Right atrium auricular region (tissue), 2 donors: ENCODE measurements around the gene STARD13. TPM values are rescaled to one million over a fixed set of nuclear protein-coding genes. Genes with fewer than 3 reads are reported as not detected.

ENCODE experiments used
- DNase-seq: peaks from one replicate; pipeline ENCODE4 v3.0.0-alpha.2; 2019; ENCODE audit warnings: low spot score
- H3K27ac ChIP-seq, 2 donors: fragments of 200-600 bp; sonication (generic); 1 replicate in 1 of 2; 2 replicates in 1 of 2; pipeline ENCODE4 v1.5.1; 2016 to 2019
- H3K27me3 ChIP-seq, 2 donors: fragments of 200-600 bp; sonication (generic); one replicate each; pipeline versions ENCODE4 v1.5.1 to v1.6.0; 2017 to 2019
- H3K36me3 ChIP-seq: fragments of 200-600 bp; sonication (generic); one replicate; pipeline ENCODE4 v1.5.1; 2016
- H3K4me1 ChIP-seq, 2 donors: fragments of 200-600 bp; sonication (generic); one replicate each; pipeline versions ENCODE4 v1.5.1 to v1.6.0; 2017 to 2019
- H3K4me3 ChIP-seq, 2 donors: fragments of 200-600 bp; sonication (generic); 1 replicate in 1 of 2; 2 replicates in 1 of 2; pipeline ENCODE4 v1.5.1; 2017 to 2019; ENCODE audit warnings: mild to moderate bottlenecking in 1 of 2, moderate library complexity in 1 of 2
- H3K9me3 ChIP-seq, 2 donors: fragments of 200-600 bp; sonication (generic); one replicate each; pipeline ENCODE4 v1.5.1; 2019
- total RNA-seq, 2 donors: library from RNA; depleted of rRNA; stranded (reverse); fragments of >200 nt; gene quantifications; one replicate each; pipeline ENCODE4 v1.1.0, GENCODE V29; 2016
- TF ChIP-seq, protein P1 (sequence below), 2 donors: fragments of 200-600 bp; sonication (generic); IDR thresholded peaks; one replicate each; pipeline ENCODE4 v1.5.1; 2019; ENCODE audit warnings: antibody characterized with exemption in 2 of 2

Gene STARD13
- total RNA-seq, 2 donors from 2014 or later = 21.6 to 23.3 TPM

DNA sequence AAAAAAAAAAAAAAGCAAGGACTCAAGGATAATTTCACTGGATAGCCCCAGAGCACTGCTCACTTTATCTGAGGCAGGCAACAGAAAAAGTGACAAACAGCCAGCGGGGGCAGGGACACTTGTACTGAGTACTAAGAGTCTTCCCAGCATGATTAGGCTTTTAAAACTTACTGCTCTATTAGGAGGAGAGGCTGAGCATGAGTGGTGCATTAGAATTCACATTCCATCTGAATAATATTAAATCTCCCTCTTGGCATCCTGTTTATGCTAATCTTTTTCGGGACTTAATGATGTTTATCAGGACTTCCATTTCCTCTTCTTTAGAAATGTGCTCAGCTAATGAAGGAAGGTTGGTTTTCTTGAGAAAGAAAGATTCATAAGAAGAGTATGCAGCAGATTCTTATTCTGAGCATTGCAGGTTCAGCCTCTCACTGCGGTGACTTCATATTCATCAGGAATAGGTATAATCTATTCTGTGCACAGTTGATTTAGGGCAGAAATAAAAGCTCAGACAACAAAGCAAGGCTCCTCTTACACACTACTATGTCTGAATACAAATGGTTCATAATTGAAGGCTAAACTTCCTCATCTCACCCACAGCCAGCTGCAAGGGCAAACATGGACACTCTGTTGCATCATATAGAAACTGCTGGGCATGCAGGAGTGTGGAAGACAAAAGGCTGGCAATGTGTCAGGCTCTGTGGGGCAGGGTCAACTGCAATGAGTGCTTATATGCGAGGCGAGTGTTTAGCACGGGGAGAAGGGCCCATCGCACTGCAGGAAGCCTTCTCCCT, 162.3 kb downstream of the STARD13 start:
- Histone ChIP-seq H3K27me3 (no peaks in the 10 kb centered on the region), H3K27ac (peak overlapping the region; percentile 64 to 88), H3K36me3 (peaks cover 54% of the 10 kb centered on the region), H3K9me3 (no peaks in the 10 kb centered on the region), H3K4me3 (no peak overlapping the region), H3K4me1 (peaks cover 0 to 59% of the 10 kb centered on the region in 2 donors)
- TF ChIP-seq, protein P1, sequence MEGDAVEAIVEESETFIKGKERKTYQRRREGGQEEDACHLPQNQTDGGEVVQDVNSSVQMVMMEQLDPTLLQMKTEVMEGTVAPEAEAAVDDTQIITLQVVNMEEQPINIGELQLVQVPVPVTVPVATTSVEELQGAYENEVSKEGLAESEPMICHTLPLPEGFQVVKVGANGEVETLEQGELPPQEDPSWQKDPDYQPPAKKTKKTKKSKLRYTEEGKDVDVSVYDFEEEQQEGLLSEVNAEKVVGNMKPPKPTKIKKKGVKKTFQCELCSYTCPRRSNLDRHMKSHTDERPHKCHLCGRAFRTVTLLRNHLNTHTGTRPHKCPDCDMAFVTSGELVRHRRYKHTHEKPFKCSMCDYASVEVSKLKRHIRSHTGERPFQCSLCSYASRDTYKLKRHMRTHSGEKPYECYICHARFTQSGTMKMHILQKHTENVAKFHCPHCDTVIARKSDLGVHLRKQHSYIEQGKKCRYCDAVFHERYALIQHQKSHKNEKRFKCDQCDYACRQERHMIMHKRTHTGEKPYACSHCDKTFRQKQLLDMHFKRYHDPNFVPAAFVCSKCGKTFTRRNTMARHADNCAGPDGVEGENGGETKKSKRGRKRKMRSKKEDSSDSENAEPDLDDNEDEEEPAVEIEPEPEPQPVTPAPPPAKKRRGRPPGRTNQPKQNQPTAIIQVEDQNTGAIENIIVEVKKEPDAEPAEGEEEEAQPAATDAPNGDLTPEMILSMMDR (IDR thresholded peaks at IDR 0.05) = no peak
- no peak for DNase-seq

DNA sequence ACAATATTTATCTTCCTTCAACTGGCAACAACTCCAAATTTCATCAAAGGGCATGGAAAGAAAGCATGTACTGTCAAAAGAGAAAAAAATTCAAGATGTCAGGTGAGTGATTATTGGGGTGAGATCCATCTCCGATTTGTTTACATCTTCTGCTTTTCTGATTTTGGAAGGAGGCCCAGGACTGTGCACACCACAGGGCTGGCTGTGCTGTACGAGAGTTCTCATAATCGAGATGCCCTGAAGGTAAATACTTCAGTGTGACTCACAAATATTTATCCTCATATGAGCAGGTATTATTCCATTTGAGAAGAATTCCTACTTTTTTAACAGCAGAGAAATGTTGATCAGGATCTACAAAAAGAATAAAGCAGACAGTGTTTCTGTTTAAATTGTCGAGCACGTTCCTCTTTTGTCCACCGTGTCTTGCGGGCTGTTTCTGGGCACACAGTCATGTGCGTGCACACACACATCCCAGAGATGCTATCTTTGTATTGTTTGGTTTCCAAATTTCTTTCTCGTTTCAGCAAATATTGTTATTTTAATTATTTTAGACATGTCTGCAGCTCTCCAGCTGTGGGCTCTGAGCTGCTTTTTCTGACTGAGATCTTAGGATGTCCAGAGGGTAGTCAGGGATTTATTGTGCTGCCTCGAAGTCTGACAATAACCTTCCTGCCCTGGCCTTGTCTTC, 165.6 kb downstream of the STARD13 start:
- DNase-seq = no peak
- H3K4me1 ChIP-seq = peaks cover 0 to 28% of the 10 kb centered on the region in 2 donors
- H3K4me3 ChIP-seq = no peak overlapping the region
- no peak overlapping the region for H3K27ac ChIP-seq
- no peaks in the 10 kb centered on the region for H3K27me3 ChIP-seq
- H3K9me3 ChIP-seq = no peaks in the 10 kb centered on the region
- H3K36me3 ChIP-seq = peaks cover 79% of the 10 kb centered on the region
- TF ChIP-seq, protein P1 (IDR thresholded peaks at IDR 0.05) = no peak

DNA sequence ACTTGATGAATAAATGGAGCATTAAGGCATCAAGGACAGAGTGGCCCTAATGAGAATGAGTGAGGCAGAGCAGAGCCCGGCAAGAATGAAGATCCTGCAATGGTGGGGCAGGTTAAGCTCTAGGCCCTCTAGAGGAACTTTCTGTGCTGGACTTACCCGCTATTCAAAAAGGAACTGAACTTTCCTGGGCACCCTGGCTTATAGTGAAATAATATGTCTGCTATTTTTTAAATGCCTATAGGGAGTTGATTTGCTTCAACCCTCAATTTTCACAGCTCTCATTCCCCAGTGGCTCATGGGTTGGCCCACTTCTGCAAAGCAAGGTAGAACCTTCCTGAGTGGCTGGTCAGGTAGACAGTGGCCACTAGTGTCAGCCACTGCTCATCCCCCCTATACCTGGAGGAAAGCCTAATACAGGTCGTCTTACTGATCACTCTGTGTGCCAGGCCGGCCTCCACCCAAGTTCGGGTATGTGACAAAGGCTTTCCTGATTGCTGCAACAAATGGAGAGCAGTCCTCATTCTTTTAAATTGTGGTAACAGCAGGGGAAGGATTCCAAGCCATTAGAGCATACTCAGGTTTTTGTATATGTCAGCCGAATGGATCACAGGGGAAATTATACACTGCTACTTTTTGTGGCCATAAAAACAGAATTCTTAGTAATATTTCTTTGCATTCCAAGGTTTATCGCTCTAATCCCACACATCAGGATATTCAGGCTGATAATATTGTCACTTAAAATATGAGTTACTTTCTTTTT, 166.4 kb downstream of the STARD13 start:
- no peak overlapping the region for H3K27ac ChIP-seq
- H3K4me1 ChIP-seq = peaks cover 0 to 20% of the 10 kb centered on the region in 2 donors
- TF ChIP-seq, protein P1 (IDR thresholded peaks at IDR 0.05) = no peak
- no peak for DNase-seq
- no peaks in the 10 kb centered on the region for H3K9me3 ChIP-seq
- H3K36me3 ChIP-seq = peaks cover 87% of the 10 kb centered on the region
- no peaks in the 10 kb centered on the region for H3K27me3 ChIP-seq
- no peak overlapping the region for H3K4me3 ChIP-seq

DNA sequence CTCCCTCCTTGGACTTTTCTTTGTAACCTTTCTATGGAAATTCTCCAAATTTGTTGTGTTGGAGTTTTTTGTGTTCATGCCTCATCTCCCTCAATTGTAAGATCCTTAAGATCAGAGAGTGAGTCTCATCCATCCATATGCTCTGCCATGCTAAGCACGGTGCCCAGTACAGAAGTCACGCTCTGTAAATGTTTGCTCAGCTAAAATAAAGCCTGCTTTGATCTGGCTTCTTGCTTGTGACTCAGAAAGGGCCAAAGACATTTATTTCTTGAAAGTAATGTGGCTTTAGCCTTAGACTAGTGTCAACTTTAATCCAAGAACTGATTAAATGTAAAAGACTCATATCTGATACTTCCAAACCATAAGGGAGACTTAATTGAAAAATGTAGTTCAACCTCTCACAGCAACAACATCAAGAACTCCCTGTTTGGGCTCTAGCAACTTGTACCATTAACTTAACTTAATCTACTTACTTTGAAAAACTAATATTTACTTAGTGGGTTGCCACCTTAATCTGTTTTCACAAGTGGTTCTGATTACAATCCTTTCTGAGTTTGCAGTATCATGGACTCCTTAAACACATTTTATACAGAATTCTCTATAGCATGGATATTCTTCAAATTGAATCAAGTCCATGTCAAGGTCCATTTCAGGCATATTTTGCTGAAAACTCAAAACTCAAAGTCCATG, 169.1 kb downstream of the STARD13 start:
- no peaks in the 10 kb centered on the region for H3K9me3 ChIP-seq
- peaks cover 88% of the 10 kb centered on the region for H3K36me3 ChIP-seq
- H3K4me1 ChIP-seq = peaks cover 0 to 17% of the 10 kb centered on the region in 2 donors
- DNase-seq = no peak
- TF ChIP-seq, protein P1 (IDR thresholded peaks at IDR 0.05) = no peak
- no peak overlapping the region for H3K4me3 ChIP-seq
- H3K27me3 ChIP-seq = no peaks in the 10 kb centered on the region
- no peak overlapping the region for H3K27ac ChIP-seq

DNA sequence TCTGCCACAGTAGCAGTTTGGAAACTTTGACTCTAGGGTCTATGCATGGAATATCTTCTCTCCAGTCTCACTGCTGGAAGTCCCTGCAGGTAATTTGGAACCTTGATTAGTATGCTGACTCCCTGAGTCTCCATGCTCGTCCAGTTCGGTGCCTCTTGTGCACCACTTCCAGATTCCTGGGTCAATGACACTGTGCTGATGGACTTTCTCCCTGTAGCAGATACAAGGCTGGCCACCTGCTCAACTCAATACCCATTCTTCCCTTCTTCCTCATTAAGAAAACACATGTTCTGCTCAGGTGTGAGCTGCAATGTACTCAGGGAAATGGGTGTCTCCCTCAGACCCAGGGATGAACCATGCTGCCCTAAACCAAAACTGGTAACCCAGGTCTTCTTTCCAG, 170.3 kb downstream of the STARD13 start:
- Histone ChIP-seq H3K4me1 (peaks cover 0 to 29% of the 10 kb centered on the region in 2 donors), H3K27me3 (no peaks in the 10 kb centered on the region), H3K27ac (no peak overlapping the region), H3K9me3 (no peaks in the 10 kb centered on the region), H3K4me3 (no peak overlapping the region), H3K36me3 (peaks cover 83% of the 10 kb centered on the region)
- DNase-seq = no peak
- TF ChIP-seq, protein P1 (IDR thresholded peaks at IDR 0.05) = no peak
